Stomach (tissue), 4 donors: Measurements from ENCODE around the gene BRME1.

Experiments
- EP300 ChIP-seq: sonication (generic); formaldehyde crosslinking; IDR thresholded peaks from one replicate; pipeline ENCODE4 v1.6.1; 2017; ENCODE audit warnings: antibody characterized with exemption
- POLR2A ChIP-seq, 4 donors: fragments of 450-650 bp; IDR thresholded peaks; one replicate each; pipeline ENCODE4 v1.6.1; 2016; ENCODE audit warnings: antibody characterized with exemption in 4 of 4, control low read depth in 2 of 4, mild to moderate bottlenecking in 1 of 4, moderate library complexity in 1 of 4
- TF ChIP-seq, protein P1 (sequence below), 7 experiments: fragments of 450-650 bp in 4 of 7; fragments of 200-600 bp in 3 of 7; sonication (generic) in 3 of 7; IDR thresholded peaks; one replicate each; pipeline ENCODE4 v1.5.1; 2016 to 2019; ENCODE audit warnings: antibody characterized with exemption in 7 of 7, control low read depth in 2 of 7, mild to moderate bottlenecking in 1 of 7

DNA sequence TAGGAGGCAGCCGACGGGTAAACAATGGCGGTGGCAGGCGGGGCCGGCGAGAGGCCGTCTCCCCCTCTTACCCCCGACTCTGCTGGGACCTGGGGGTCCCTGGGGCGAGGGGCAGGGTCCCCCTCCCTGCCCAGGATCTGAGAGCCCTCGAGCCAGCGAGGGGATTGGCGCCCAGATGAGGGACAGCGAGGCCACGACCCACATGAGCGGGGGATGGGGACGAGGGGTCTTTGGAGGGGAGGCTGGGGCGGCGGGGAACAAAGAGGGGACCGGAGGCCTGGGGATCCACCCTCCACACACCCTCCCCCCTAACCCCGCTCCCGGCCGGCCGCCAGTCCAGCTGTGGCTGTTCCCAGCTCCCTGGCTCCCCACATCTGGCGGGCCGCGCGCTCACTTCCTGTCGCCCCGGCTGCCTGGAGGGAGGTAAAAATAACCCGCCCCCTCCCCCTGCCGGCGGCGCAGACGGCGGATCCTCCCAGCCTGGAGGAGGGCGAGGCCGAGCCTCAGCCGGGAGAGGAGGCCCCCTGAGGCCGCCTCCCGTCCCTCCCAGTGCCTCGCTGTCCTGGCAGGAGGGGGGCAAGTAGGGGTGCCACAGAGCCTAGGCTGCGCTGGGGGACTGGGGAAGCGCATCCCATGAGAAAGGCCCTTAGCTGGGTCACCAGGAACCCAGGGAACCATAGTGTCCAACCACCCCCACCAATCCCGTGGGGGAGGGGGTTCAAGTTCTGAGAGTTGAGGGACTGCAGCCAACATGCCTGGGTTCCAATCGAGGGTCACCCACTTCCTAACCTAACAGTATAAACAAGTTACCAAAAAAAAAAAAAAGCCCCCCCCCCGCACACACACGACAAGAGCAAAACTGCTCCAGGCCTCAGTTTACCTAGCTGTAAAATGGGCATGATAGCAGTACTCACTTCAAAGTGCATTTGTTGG, 58.2 kb downstream of the BRME1 start:
- TF ChIP-seq, protein P1, sequence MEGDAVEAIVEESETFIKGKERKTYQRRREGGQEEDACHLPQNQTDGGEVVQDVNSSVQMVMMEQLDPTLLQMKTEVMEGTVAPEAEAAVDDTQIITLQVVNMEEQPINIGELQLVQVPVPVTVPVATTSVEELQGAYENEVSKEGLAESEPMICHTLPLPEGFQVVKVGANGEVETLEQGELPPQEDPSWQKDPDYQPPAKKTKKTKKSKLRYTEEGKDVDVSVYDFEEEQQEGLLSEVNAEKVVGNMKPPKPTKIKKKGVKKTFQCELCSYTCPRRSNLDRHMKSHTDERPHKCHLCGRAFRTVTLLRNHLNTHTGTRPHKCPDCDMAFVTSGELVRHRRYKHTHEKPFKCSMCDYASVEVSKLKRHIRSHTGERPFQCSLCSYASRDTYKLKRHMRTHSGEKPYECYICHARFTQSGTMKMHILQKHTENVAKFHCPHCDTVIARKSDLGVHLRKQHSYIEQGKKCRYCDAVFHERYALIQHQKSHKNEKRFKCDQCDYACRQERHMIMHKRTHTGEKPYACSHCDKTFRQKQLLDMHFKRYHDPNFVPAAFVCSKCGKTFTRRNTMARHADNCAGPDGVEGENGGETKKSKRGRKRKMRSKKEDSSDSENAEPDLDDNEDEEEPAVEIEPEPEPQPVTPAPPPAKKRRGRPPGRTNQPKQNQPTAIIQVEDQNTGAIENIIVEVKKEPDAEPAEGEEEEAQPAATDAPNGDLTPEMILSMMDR (IDR thresholded peaks at IDR 0.05), result peak in 4 of 7 experiments; percentile 7 to 55 (median 27)
- TF ChIP-seq EP300 (no peak), POLR2A (IDR thresholded peaks at IDR 0.05) (peak in 2 of 4 donors; percentile 53 to 54)
